T-helper 9 cell (primary cell): ENCODE results near the gene TAS2R60.
"Not testable (repeated sequence)": the region's sequence is repeated elsewhere in the genome, so short reads cannot be mapped to it uniquely, and the experiment has no call there.

Experiments used
- DNase-seq: peaks from one replicate; pipeline ENCODE4 v3.0.0-alpha.2; 2020
- total RNA-seq, 2 donors: gene quantifications; one replicate each; lab custom pipeline; 2026; lab: John Stamatoyannopoulos, UW

The TAS2R60 gene, protein sequence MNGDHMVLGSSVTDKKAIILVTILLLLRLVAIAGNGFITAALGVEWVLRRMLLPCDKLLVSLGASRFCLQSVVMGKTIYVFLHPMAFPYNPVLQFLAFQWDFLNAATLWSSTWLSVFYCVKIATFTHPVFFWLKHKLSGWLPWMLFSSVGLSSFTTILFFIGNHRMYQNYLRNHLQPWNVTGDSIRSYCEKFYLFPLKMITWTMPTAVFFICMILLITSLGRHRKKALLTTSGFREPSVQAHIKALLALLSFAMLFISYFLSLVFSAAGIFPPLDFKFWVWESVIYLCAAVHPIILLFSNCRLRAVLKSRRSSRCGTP
- 0 reads per million in 2 donors for total RNA-seq

DNA sequence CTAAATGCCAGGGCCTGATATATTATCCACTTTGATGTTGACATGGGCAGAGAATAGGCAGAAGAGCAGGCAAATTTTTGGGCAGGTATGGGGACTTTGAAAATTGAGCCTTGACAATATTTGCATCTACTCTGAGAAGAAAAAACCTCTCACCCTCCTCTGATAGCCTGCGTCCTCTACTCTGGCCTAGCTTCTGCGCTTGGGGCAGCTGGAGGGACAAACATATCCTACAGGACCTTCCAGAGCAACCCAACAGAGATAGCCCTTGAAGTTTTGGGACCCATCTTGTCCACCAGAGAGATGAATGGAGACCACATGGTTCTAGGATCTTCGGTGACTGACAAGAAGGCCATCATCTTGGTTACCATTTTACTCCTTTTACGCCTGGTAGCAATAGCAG lies at the start of gene TAS2R60:
TSS of gene TAS2R60 (plus strand) at position 301 of the 400 bp plus-strand sequence. CDS start at position 301, 0 bp downstream.
- no peak for DNase-seq

- no peak for DNase-seq
Measured at GRCh38 chr7:143394068-143394467, 49.2 kb upstream of the TAS2R60 start.

DNA sequence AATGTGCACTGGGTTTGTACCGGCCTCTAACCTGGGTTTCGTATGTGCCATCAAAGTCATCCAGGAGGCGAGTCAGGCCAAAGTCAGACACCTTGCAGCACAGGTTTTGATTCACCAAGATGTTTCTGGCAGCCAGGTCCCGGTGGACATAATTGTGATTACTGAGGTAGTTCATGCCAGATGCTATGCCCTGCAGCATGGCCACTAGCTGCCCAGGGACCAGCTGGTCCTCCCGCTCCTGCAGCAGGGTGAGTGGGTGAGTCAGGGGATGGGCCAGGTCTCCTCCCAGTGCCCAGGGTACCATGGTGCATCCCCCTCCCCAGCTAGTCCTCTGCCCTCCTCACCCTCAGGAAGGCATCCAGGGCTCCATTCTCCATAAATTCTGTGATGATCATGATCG lies 48.5 kb upstream of the TAS2R60 start:
- DNase-seq, result no peak

DNA sequence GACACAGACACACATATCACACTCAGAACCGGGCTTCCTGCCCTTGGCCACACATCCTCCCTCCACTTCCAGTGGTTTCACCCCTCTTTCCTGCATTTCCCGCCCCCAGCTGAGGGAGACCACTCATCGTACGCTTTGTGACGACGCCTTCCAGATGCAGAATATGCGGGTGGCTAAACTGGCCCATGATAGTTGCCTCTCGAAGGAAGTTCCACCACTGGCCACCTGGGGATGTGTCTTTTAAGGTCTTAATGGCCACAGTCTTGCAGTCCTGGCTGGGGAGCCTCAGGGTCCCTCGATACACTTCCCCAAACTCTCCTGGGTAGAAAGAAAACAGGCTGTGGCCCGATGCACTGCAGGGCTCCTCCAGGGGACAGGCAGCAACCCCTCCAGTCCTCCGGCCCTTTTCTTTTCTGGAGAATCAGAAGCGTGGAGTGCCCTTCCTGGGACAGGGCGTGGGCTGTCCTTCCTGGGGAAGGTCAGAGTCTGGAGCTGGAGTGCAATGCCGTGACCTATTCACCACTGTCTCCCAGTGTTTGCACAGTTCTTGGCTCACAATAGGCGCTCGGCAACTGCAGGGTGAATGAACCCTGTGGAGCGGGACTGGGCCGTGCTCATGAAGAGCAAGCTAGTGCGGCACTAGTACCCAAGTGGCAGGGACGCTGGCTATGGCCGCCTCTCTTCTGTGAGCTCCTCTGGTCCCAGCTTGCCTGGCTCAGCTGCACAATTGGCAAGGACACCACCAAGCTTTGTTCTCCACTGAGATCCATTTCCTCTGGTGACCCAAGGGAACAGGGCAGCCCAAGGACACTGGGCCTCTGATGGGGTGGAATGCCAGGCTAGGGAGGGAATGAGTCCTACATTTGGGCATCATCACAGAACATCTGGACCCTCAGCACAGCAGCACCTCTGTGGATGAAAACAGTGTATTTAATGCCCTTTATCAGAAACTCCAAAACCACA lies 47.8 kb upstream of the TAS2R60 start:
- DNase-seq, result no peak

GRCh38 chr7:143396182-143396581 lies 47.1 kb upstream of the TAS2R60 start:
- no peak for DNase-seq

- no peak for DNase-seq
Measured at GRCh38 chr7:143396625-143397556, 46.4 kb upstream of the TAS2R60 start.

DNA sequence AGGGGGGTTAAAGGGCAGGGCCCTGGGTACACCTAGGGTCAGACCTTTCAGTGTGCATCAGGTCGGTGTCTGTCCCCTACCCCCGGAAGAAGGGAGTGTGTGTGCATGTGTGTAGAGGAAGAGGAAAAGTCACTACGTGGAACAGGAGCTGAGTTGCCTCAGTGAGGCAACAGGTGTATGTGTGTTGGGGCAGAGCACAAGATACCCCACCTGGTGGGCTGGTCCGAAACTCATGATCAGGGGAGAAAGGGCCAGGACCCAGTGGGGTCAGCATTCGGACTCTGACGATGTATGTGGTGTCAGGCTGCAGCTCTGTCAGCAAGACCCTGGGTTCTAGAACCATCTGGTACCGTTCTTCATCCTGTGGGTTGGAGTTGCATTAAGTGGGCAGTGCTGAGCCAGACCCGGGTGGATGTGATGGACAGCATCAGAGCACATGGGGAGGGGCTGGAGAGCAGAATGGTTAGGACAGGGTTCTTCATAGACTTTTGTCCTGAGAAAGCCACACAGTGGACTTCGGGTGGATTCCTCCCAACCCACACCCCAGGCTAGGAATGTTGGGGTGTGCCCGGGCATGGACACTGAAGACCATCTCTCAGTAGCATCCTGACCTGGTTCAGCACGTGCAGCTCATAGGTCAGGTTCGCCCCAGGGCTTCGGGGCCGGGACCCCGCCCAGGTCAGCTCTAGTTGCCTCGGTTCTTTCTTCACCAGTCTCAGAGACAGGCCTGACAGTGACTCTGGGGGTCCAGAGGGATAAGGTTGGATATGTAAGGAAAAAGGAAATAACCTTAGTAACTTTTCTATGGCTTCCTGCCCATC lies 45.3 kb upstream of the TAS2R60 start:
- DNase-seq, result no peak

- no peak for DNase-seq
Measured at GRCh38 chr7:143398616-143399015, 44.6 kb upstream of the TAS2R60 start.

- DNase-seq, result no peak
Measured at GRCh38 chr7:143399151-143399550, 44.1 kb upstream of the TAS2R60 start.

DNA sequence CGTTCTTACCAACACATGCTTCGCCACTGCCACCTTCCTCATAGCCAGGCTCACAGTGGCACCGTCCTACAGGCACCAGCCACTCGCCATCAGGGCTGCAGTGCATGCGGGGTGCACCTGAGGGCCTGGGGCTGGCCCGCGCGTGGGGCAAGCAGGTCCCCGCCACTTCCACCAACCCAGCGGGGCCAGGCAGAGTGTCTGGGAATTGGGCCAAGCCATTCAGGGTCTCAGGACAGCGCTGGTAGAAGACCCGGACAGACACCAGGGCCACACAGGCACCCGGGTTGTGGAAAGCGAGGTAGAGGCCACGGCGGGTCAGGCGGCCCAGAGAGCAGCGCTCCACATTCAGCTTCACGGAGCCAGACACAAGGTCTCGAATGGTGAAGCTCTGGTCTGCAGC lies 43.6 kb upstream of the TAS2R60 start:
- no peak for DNase-seq

DNA sequence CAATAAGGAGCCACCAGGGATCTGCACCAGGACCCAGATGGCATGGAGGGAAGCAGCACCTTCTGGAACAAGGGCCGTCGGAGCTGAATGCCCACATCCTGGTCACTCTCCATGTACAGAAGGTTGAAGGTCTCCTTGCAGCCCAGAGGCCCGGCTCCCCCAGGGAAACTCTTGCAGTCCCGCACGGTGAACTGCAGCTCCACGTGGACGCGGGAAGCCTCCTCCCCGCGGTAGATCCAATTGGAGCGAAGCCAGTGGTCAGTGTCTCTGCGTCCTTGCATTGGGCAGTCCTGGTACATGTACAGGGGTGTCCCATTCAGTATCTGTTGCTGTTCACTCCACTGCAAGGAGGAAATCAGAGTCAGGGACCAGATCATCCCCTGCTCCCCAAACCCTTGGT lies 42.0 kb upstream of the TAS2R60 start:
- DNase-seq, result no peak

GRCh38 chr7:143402233-143402632 lies 41.0 kb upstream of the TAS2R60 start:
- DNase-seq, result not testable (repeated sequence)

DNA sequence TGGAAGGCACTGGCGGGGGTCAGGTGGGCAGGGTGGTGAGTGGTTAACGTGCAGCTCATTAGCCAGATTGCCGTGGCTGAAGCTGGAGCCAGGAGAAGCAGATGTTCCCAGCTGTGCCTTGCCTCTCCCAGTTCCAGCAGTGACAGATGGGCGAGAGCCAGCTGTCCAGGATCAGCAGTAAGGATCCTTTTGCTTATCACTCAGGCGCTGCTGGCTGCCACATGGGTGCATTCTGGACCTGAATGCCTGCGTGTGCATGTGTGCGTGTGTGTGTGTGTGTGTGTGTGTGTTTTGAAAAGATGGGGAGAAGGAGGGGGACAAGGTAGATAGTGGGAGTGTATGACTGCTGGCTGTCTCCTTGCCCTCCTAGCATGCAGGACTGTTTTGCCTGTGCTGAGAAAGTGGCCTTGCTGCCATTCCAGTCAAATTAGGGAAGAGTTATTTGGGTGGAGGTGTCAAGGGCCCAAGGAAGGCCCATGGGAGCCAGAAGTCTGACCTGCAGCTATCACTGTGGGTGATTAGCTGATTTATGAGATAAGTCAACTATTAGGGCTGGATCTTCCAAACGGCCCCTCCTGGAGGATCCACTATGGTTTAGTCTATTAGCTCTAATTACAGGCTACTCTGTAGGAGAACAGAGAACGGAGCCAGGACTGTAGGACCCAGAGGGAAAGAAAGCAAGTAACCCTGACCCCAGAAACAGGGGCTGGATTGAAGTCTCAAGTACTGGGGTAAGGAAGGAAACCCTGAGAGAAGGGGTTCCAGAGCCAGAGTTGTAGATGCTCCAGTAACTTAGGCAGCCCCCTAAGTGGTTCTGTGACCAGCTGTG lies 37.9 kb upstream of the TAS2R60 start:
- no peak for DNase-seq

DNA sequence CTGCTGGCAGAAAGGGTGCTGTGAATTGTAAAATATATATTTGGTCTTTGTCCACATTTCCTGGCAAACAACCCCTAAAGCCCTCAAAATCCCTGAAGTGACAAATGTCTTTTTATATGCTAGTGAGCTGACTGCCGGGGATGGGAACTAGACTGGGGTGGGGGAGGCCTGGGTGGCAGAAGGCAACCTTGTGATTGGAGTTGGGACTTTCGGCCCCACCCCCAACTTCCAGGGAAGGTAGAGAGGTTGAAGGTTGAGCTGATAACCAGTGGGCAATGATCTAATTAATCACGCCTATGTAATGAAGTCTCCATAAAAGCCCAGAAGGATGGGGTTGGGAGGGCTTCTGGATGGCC lies 37.3 kb upstream of the TAS2R60 start:
- no peak for DNase-seq

DNA sequence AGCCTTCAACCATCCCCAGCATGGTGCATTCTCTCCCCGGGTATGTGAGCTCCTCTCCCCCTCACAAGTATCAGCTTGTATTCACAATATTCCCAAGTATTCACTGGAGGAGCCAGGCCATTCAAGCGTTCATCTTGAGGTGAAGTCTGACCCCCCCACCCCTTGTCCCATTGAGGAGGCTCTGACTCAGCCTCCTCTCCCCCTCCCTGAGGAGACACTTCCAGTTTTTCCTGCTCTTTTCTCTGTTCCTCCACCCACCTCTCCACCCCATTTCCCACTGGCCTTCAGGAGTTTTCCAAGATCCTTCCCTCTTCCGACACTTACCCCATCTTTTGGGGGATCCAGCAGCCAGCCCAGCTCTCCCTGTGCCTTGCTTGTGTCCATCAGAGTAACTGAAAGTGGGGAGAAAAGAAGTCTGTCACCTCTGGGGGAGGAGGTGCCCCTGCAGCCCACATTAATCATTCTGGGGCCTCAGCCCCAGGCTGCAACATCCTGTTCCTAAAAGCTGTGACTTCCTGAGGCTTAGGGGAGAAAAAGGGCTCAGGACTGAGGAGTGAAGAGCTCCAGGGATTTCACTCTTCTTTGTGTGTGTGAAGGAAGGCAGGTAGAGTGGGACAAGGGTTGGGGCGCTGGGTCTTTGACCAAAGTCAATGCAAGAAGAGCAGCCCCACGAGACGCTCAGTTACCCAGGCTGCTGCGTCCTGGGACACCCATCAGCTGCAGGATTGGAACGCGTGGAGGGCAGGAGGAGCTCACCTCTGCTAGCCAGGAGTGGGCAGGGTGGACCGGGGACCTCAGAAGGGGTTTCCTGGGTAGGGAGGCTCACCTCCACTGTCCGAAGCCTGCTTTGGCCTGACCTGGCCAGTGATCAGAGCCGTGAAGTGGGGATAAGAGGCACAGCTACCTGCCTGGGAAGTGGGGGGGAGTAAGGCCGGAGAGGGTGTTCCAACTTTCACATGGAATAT lies 35.7 kb upstream of the TAS2R60 start:
- DNase-seq, result peak; percentile 28

DNA sequence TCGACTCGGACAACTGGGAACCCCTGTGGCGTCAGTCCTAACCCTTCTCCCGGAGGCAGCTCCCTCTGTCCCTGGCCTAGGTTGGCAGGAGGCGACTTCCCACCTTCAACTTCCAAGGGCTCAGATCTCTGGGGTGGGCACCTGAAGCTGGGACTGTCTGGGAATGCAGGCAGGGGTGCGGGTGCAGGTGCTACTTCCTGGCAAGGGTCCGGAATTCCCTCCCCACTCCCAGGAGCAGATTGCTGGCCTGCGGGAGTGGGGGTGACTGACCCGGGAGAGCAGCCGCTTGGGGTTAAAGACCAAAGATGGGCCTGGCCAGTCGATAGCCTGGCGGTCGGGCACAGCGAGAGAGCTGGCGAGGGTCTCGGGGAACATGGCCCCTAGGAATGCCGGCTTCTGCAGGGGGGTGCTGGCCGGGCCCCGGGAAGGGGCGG lies 35.0 kb upstream of the TAS2R60 start:
- DNase-seq, result no peak

DNA sequence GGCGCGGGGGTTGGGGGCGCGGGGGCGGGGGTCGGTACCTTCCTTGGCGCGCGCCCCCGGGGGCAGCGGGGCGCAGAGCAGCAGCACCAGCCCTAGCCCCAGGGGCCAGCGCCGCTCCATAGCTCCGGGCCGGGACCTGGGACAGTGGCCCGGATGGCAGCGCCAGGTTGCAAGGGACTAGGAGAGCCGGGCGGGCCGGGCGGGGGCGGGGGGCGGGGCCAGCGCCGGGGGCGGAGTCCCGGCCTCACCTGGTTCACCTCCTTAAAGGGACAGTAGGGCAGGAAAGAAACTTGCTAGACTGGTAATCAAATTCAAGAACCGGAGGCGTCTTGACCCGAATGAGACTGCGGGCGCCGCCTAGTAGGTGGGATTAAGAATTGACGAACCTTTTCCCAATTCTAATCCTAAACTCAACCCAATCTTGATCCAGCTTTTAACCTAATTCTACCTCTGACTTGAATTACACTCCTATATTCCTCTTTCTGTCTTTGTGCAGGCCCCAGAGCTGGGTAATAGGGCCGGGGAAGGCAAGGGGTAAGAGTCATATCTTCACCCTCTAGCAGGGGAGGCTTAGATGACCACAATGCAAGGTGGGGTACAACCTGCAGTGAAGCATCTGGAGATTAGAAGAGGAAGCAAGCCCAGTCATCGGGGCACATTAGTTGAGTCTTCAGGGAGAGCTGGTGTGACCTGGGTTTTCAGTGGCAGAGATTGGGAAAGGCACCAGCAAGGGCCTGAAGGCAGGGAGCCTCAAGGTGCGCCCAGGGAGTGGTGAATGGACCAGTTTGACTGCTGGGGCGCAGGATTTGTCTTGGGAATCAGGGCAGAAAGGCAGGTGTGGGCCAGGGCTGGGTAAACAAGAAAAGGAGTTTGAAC lies 34.3 kb upstream of the TAS2R60 start, which contains the start of gene EPHA1:
TSS of gene EPHA1 (minus strand) at position 171 of the 876 bp plus-strand sequence. CDS start at position 120, 51 bp downstream.
- peak; percentile 38 for DNase-seq

- DNase-seq, result no peak
Measured at GRCh38 chr7:143410521-143411004, 32.7 kb upstream of the TAS2R60 start.
